HG02763 (cell line): ENCODE results near the gene NCOA7.
"Not testable (repeated sequence)": the region's sequence is repeated elsewhere in the genome, so short reads cannot be mapped to it uniquely, and the experiment has no call there.

Experiments used
- ATAC-seq: cut with Tn5 transposase; IDR thresholded peaks from one replicate; pipeline ENCODE4 v1.9.1; 2021; ENCODE audit warnings: mild to moderate bottlenecking, moderate library complexity; ENCODE audit not compliant: unreplicated experiment

Gene NCOA7

GRCh38 chr6:125963817-125964216, 173.1 kb downstream of the NCOA7 start:
- ATAC-seq: no peak

- no peak for ATAC-seq
Measured at GRCh38 chr6:125966569-125966968, 175.8 kb downstream of the NCOA7 start.

- ATAC-seq: peak; percentile 51
Measured at GRCh38 chr6:125968493-125968892, 177.7 kb downstream of the NCOA7 start.

GRCh38 chr6:125970760-125971159, 180.0 kb downstream of the NCOA7 start:
- ATAC-seq: no peak

GRCh38 chr6:125972478-125972877, 181.7 kb downstream of the NCOA7 start:
- not testable (repeated sequence) for ATAC-seq

- no peak for ATAC-seq
Measured at GRCh38 chr6:125974214-125974866, 183.6 kb downstream of the NCOA7 start.

GRCh38 chr6:125979101-125979500, 188.3 kb downstream of the NCOA7 start:
- ATAC-seq: no peak
